Testis (tissue), 2 donors: Measurements from ENCODE around the gene UBE2Z.

Experiments
- CTCF ChIP-seq, 3 experiments: fragments of 450-650 bp in 2 of 3; fragments of 200-600 bp in 1 of 3; sonication (generic) in 1 of 3; IDR thresholded peaks; one replicate each; pipeline ENCODE4 v1.5.1; 2016 to 2019; ENCODE audit warnings: antibody characterized with exemption in 3 of 3, mild to moderate bottlenecking in 2 of 3, moderate library complexity in 1 of 3
- POLR2A ChIP-seq: fragments of 450-650 bp; IDR thresholded peaks from one replicate; pipeline ENCODE4 v1.6.1; 2017; ENCODE audit warnings: antibody characterized with exemption, mild to moderate bottlenecking, moderate library complexity

- TF ChIP-seq CTCF (IDR thresholded peaks at IDR 0.05) (no peak), POLR2A (no peak)
Observed at GRCh38 chr17:48973806-48974205, 65.6 kb downstream of the UBE2Z start.
